OCI-LY3 (cell line): ENCODE results near the gene PPP4R3A.

Experiments
- H2AFZ ChIP-seq: fragments of 200-600, 300-600 bp; shearing (Covaris generic); 2 replicates; pipeline ENCODE4 v1.6.0; 2014; ENCODE audit warnings: antibody characterized with exemption, low read depth, low read length
- H3K27ac ChIP-seq: fragments of 200-600, 300-600 bp; sonication (generic); 2 replicates; pipeline ENCODE4 v1.5.1; 2014; ENCODE audit warnings: mild to moderate bottlenecking, low read length, moderate library complexity, mixed read lengths
- H3K27me3 ChIP-seq: fragments of 200-600, 300-600 bp; sonication (generic); 2 replicates; pipeline ENCODE4 v1.6.1; 2014; ENCODE audit warnings: low read depth, low read length, mixed read lengths
- H3K36me3 ChIP-seq: fragments of 200-600, 300-600 bp; sonication (generic); replicated peaks from 2 replicates; pipeline ENCODE3; 2014; ENCODE audit warnings: low read depth, low read length, mixed read lengths
- H3K4me1 ChIP-seq: fragments of 300-600, 200-600 bp; sonication (generic); 2 replicates; pipeline ENCODE4 v1.6.1; 2014; ENCODE audit warnings: low read length, mixed read lengths
- H3K4me2 ChIP-seq: fragments of 200-600, 300-600 bp; sonication (generic); 2 replicates; pipeline ENCODE4 v1.6.1; 2014; ENCODE audit warnings: low read length, mixed read lengths
- H3K4me3 ChIP-seq: fragments of 300-600, 200-600 bp; sonication (generic); 2 replicates; pipeline ENCODE4 v1.5.1; 2014; ENCODE audit warnings: antibody characterized with exemption, mild to moderate bottlenecking, low read length, moderate library complexity
- H3K79me2 ChIP-seq: fragments of 300-600, 200-600 bp; shearing (Covaris generic); 2 replicates; pipeline ENCODE4 v1.6.1; 2014; ENCODE audit warnings: mild to moderate bottlenecking, low read length, mixed read lengths
- H3K9ac ChIP-seq: fragments of 300-600, 200-600 bp; shearing (Covaris generic); 2 replicates; pipeline ENCODE4 v1.6.0; 2014; ENCODE audit warnings: mild to moderate bottlenecking, low read length, moderate library complexity
- H3K9me3 ChIP-seq: fragments of 200-600, 300-600 bp; shearing (Covaris generic); 2 replicates; pipeline ENCODE4 v1.6.1; 2014; ENCODE audit warnings: low read length, mixed read lengths; ENCODE audit not compliant: insufficient read depth
- H4K20me1 ChIP-seq: fragments of 200-600, 300-600 bp; sonication (generic); 2 replicates; pipeline ENCODE4 v1.6.1; 2016; ENCODE audit warnings: low read length, mixed read lengths; ENCODE audit not compliant: insufficient read depth
- EZH2phosphoT487 ChIP-seq: fragments of 200-600 bp; shearing (Covaris generic); IDR thresholded peaks from 2 replicates; pipeline ENCODE4 v1.6.1; 2018; ENCODE audit warnings: antibody characterized with exemption, mixed run types, low read depth
- TF ChIP-seq, protein P1 (sequence below): fragments of 200-600, 300-600 bp; sonication (generic); IDR thresholded peaks from 2 replicates; pipeline ENCODE4 v1.5.1; 2014; ENCODE audit warnings: antibody characterized with exemption, low read length, low read depth

PPP4R3A gene

DNA sequence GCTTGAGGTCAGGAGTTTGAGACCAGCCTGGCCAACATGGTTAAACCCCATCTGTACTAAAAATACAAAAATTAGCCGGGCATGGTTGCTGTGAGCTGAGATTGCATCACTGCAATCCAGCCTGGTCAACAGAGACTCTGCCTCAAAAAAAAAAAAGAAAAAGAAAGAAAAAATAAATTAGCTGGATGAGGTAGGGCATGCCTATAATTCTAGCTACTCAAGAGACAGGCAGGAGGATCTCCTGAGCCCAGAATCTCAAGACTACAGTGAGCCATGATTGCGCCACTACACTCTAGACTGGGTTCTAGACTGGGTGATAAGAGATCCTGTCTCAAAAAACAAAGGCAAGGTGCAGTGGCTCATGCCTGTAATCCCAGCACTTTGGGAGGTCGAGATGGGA, 16.9 kb downstream of the PPP4R3A start:
- no peak overlapping the region for H3K4me3 ChIP-seq
- peaks cover 87% of the 10 kb centered on the region for H4K20me1 ChIP-seq
- H3K36me3 ChIP-seq = peaks cover 27% of the 10 kb centered on the region
- TF ChIP-seq, protein P1, sequence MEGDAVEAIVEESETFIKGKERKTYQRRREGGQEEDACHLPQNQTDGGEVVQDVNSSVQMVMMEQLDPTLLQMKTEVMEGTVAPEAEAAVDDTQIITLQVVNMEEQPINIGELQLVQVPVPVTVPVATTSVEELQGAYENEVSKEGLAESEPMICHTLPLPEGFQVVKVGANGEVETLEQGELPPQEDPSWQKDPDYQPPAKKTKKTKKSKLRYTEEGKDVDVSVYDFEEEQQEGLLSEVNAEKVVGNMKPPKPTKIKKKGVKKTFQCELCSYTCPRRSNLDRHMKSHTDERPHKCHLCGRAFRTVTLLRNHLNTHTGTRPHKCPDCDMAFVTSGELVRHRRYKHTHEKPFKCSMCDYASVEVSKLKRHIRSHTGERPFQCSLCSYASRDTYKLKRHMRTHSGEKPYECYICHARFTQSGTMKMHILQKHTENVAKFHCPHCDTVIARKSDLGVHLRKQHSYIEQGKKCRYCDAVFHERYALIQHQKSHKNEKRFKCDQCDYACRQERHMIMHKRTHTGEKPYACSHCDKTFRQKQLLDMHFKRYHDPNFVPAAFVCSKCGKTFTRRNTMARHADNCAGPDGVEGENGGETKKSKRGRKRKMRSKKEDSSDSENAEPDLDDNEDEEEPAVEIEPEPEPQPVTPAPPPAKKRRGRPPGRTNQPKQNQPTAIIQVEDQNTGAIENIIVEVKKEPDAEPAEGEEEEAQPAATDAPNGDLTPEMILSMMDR = no peak
- TF ChIP-seq EZH2phosphoT487 = no peak
- H3K4me2 ChIP-seq = no peak overlapping the region
- H3K9ac ChIP-seq = no peak overlapping the region
- no peaks in the 10 kb centered on the region for H3K9me3 ChIP-seq
- H3K27ac ChIP-seq = no peak overlapping the region
- no peak overlapping the region for H2AFZ ChIP-seq
- H3K27me3 ChIP-seq = no peaks in the 10 kb centered on the region
- H3K79me2 ChIP-seq = peaks cover 98% of the 10 kb centered on the region
- peaks cover 51% of the 10 kb centered on the region for H3K4me1 ChIP-seq

DNA sequence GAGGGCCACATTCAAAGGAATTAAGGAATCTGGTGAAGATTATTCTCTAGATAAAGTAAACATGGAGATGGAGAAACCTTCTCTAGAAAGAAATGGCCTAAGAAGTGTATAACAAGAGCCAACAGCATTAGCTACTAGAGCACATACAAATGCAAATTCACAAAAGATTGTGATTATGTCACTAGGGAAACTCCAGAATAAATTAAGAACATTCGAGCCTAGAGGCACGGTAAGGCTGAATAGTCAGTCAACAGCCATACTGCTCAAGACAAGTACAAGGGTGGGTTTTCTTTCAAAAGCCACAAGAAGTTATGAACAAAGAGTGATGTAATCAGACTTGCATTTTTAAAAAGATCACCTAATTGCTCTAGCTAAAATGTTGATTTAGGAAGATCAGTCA, 25.4 kb downstream of the PPP4R3A start:
- Histone ChIP-seq H3K27ac (peak overlapping the region; percentile 29), H3K79me2 (peaks cover 94% of the 10 kb centered on the region), H3K4me2 (peak overlapping the region; percentile 22), H3K9ac (no peak overlapping the region), H3K4me1 (peaks cover 22% of the 10 kb centered on the region), H2AFZ (no peak overlapping the region), H3K4me3 (no peak overlapping the region), H4K20me1 (peaks cover 70% of the 10 kb centered on the region), H3K27me3 (no peaks in the 10 kb centered on the region), H3K36me3 (peaks cover 75% of the 10 kb centered on the region), H3K9me3 (no peaks in the 10 kb centered on the region)
- TF ChIP-seq, protein P1 = no peak
- TF ChIP-seq EZH2phosphoT487 = no peak

DNA sequence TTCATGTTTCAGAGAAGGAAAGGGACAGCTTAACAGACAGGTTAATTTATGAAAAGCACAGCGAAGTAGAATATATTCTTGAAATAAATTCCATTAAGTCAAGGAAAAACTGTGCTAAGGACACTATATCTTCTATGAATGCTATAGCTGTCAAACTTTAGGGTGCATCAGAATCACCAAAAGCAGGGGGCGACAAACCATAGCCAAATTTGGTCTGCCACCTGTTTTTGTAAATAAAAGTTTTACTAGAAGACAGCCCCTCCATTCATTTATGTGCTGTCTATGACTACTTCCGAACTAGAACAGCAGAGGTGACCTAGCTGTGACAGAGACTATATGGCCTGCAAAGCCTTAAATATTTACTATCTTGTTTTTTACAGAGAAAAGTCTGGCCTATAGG, 25.9 kb downstream of the PPP4R3A start:
- no peak for TF ChIP-seq EZH2phosphoT487
- TF ChIP-seq, protein P1 = peak; percentile 35
- Histone ChIP-seq H3K27ac (peak overlapping the region; percentile 29; the same call in 1 of the 2 replicates), H3K9ac (no peak overlapping the region), H4K20me1 (peaks cover 68% of the 10 kb centered on the region), H2AFZ (no peak overlapping the region), H3K79me2 (peaks cover 94% of the 10 kb centered on the region), H3K27me3 (no peaks in the 10 kb centered on the region), H3K4me3 (no peak overlapping the region), H3K4me2 (peak overlapping the region; percentile 22), H3K36me3 (peaks cover 69% of the 10 kb centered on the region), H3K9me3 (no peaks in the 10 kb centered on the region), H3K4me1 (peaks cover 22% of the 10 kb centered on the region)

DNA sequence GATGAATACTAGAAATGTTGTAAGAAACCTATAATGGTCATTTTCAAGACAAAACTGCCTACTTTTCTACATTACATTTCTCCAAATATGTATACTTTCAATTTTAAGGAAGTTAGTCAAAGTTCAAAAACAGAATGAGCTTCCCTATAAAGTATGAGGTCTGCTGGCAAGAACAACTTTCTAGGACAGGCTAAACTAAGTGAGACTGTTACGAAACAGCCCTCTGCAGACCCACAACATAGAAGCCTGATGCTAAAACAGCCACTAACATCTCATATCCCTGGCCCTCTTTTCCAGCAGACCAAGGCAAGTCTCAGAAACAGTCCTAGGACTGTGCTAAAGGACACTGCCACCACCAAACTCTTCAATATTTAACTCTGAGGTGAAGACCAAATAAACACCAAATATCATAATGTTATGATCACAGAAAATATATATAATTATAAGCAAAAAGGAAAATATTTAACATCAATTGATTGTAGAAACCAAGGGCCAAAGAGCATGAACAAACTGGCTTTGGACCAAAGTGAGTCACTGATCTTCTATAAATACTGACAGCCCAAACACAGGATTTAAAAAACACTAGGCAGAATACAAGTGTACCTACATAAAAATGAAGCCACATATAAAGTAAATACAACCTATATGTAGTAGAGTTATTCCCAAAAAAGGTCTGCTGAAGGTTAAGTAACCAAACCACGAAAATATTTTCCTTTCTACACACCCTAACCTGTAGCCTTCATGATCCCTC, 27.7 kb downstream of the PPP4R3A start:
- H3K27ac ChIP-seq = no peak overlapping the region
- peaks cover 95% of the 10 kb centered on the region for H3K79me2 ChIP-seq
- no peaks in the 10 kb centered on the region for H3K9me3 ChIP-seq
- H2AFZ ChIP-seq = no peak overlapping the region
- H3K9ac ChIP-seq = no peak overlapping the region
- H3K4me3 ChIP-seq = no peak overlapping the region
- H3K4me1 ChIP-seq = peaks cover 32% of the 10 kb centered on the region
- H3K27me3 ChIP-seq = no peaks in the 10 kb centered on the region
- peaks cover 71% of the 10 kb centered on the region for H4K20me1 ChIP-seq
- no peak for TF ChIP-seq EZH2phosphoT487
- TF ChIP-seq, protein P1 = no peak
- H3K4me2 ChIP-seq = no peak overlapping the region
- H3K36me3 ChIP-seq = peaks cover 73% of the 10 kb centered on the region
